GM12891 (cell line): Measurements from ENCODE around the gene MBD3L4.

Source experiments
- PAX5 ChIP-seq: IDR thresholded peaks from 2 replicates; pipeline ENCODE4 v1.6.1; 2011; ENCODE audit warnings: low read length, moderate library complexity, mild to moderate bottlenecking; ENCODE audit not compliant: insufficient read depth, severe bottlenecking
- POLR2A ChIP-seq: IDR thresholded peaks from 2 replicates; pipeline ENCODE4 v1.6.1; 2011; ENCODE audit warnings: low read depth, low read length, control low read depth
- POLR2AphosphoS5 ChIP-seq: IDR thresholded peaks from 2 replicates; pipeline ENCODE4 v1.6.1; 2011; ENCODE audit warnings: low read depth, low read length, control low read depth
- POU2F2 ChIP-seq: IDR thresholded peaks from 2 replicates; pipeline ENCODE4 v1.6.1; 2011; ENCODE audit warnings: low read depth, mild to moderate bottlenecking, control low read depth, low read length, moderate library complexity
- SPI1 ChIP-seq: IDR thresholded peaks from 2 replicates; pipeline ENCODE4 v1.6.1; 2011; ENCODE audit warnings: low read depth, low read length, control low read depth
- TAF1 ChIP-seq: IDR thresholded peaks from 2 replicates; pipeline ENCODE4 v1.6.1; 2011; ENCODE audit warnings: low read depth, low read length, control low read depth

- no peak for TF ChIP-seq POLR2AphosphoS5
- TF ChIP-seq POLR2A = no peak
- no peak for TF ChIP-seq TAF1
- no peak for TF ChIP-seq SPI1
- no peak for TF ChIP-seq POU2F2
- no peak for TF ChIP-seq PAX5
Measured at GRCh38 chr19:6996810-6997209, 43.2 kb downstream of the MBD3L4 start.
